GM23248 (cell line): ENCODE measurements around the gene MRPL28. TPM values are rescaled to one million over a fixed set of nuclear protein-coding genes. Genes with fewer than 3 reads are reported as not detected.

Experiments used
- DNase-seq: peaks from one replicate; pipeline ENCODE4 v3.0.0-alpha.2; 2015
- H2AFZ ChIP-seq: fragments of 200-600 bp; sonication (generic); 2 replicates; pipeline ENCODE4 v1.6.1; 2016; ENCODE audit warnings: antibody characterized with exemption
- H3F3A ChIP-seq: fragments of 200-600 bp; sonication (generic); 2 replicates; pipeline ENCODE4 v1.6.1; 2016; ENCODE audit warnings: mild to moderate bottlenecking, antibody characterized with exemption, mixed run types; ENCODE audit not compliant: insufficient read depth
- H3K27ac ChIP-seq: fragments of 200-600 bp; sonication (generic); 2 replicates; pipeline ENCODE4 v1.5.1; 2016; ENCODE audit warnings: mild to moderate bottlenecking
- H3K27me3 ChIP-seq: fragments of 200-600 bp; sonication (generic); replicated peaks from 2 replicates; pipeline ENCODE4 v1.6.1; 2016; ENCODE audit warnings: mild to moderate bottlenecking; ENCODE audit not compliant: insufficient read depth
- H3K36me3 ChIP-seq: fragments of 200-600 bp; sonication (generic); 2 replicates; pipeline ENCODE4 v1.6.1; 2016; ENCODE audit warnings: low read depth, mild to moderate bottlenecking
- H3K4me1 ChIP-seq: fragments of 200-600 bp; sonication (generic); 2 replicates; pipeline ENCODE4 v1.6.1; 2016; ENCODE audit warnings: mild to moderate bottlenecking; ENCODE audit not compliant: insufficient read depth
- H3K4me2 ChIP-seq: fragments of 200-600 bp; sonication (generic); one replicate; pipeline ENCODE4 v1.6.1; 2016; ENCODE audit warnings: mild to moderate bottlenecking; ENCODE audit not compliant: unreplicated experiment
- H3K4me3 ChIP-seq: fragments of 200-600 bp; sonication (generic); 2 replicates; pipeline ENCODE4 v1.5.1; 2016; ENCODE audit warnings: mild to moderate bottlenecking
- H3K79me2 ChIP-seq: fragments of 200-600 bp; sonication (generic); 2 replicates; pipeline ENCODE4 v1.6.1; 2016; ENCODE audit warnings: mild to moderate bottlenecking; ENCODE audit not compliant: insufficient read depth
- H3K9ac ChIP-seq: fragments of 200-600 bp; sonication (generic); 2 replicates; pipeline ENCODE4 v1.6.1; 2016; ENCODE audit warnings: mild to moderate bottlenecking
- H3K9me2 ChIP-seq: fragments of 200-600 bp; sonication (generic); 2 replicates; pipeline ENCODE4 v1.6.1; 2016; ENCODE audit warnings: mixed run types, mild to moderate bottlenecking, moderate library complexity; ENCODE audit not compliant: insufficient read depth
- H3K9me3 ChIP-seq: fragments of 200-600 bp; sonication (generic); one replicate; pipeline ENCODE4 v1.6.1; 2017; ENCODE audit warnings: low read depth
- H4K20me1 ChIP-seq: fragments of 200-600 bp; sonication (generic); 2 replicates; pipeline ENCODE4 v1.6.0; 2016; ENCODE audit not compliant: insufficient read depth
- EZH2 ChIP-seq: fragments of 200-600 bp; sonication (generic); IDR thresholded peaks from 2 replicates; pipeline ENCODE4 v1.6.1; 2018; ENCODE audit warnings: antibody characterized with exemption, mild to moderate bottlenecking; ENCODE audit not compliant: insufficient read depth, poor library complexity, severe bottlenecking
- EZH2phosphoT487 ChIP-seq: fragments of 200-600 bp; sonication (generic); IDR thresholded peaks from 2 replicates; pipeline ENCODE4 v1.6.1; 2018; ENCODE audit warnings: antibody characterized with exemption, moderate library complexity, mild to moderate bottlenecking, low read depth; ENCODE audit not compliant: insufficient read depth
- WGBS, 2 experiments: methylation state at CpG; one replicate each; pipeline ENCODE4 v1.1.6; 2015 to 2017; ENCODE audit warnings: low lambda C conversion rate in 2 of 2, low coverage in 1 of 2; ENCODE audit errors: missing lambda C conversion rate in 2 of 2; 5-methylcytosine and 5-hydroxymethylcytosine counted together
- in situ Hi-C: fragments of 300-500 bp; cut with MboI; formaldehyde crosslinking; loops from 2 replicates; pipeline ENCODE4 v1.15.0; 2020
- polyA plus RNA-seq: library from polyadenylated mRNA; unstranded; fragments of >200 nt; fragmentation: Nextera tagmentation; extraction: Ambion mirVana; gene quantifications from 2 replicates; pipeline ENCODE4 v1.2.1, GENCODE V29; 2016
- total RNA-seq: library from RNA; depleted of rRNA; stranded (reverse); fragments of >200 nt; shearing (Covaris generic); gene quantifications from 2 replicates; pipeline ENCODE4 v1.2.3, GENCODE V29; 2014

Gene MRPL28
- total and polyA plus RNA-seq, 2 experiments from 2014 or later: 103 to 108 TPM

- Histone ChIP-seq H3K4me3 (no peak overlapping the region), H3K27ac (no peak overlapping the region), H3K9me2 (no peaks in the 10 kb centered on the region), H3K79me2 (no peaks in the 10 kb centered on the region), H3K4me2 (no peak overlapping the region), H3K36me3 (no peaks in the 10 kb centered on the region), H3K9me3 (no peaks in the 10 kb centered on the region), H3K27me3 (no peaks in the 10 kb centered on the region), H3F3A (no peaks in the 10 kb centered on the region), H3K9ac (no peak overlapping the region), H2AFZ (no peak overlapping the region), H4K20me1 (no peaks in the 10 kb centered on the region), H3K4me1 (no peaks in the 10 kb centered on the region)
- WGBS, 2 experiments: 71 to 72% methylated on average over 24 to 30 of the region's 30 CpGs
- TF ChIP-seq EZH2 (no peak), EZH2phosphoT487 (no peak)
- in situ Hi-C loops: no loop called here
- DNase-seq: no peak
These were observed 8.9 kb downstream of the MRPL28 start for GRCh38 chr16:361341-361871.

GRCh38 chr16:360698-361336, 9.5 kb downstream of the MRPL28 start:
- H3F3A ChIP-seq: no peaks in the 10 kb centered on the region
- H3K9me3 ChIP-seq: no peaks in the 10 kb centered on the region
- TF ChIP-seq EZH2 (no peak), EZH2phosphoT487 (no peak)
- H3K4me3 ChIP-seq: no peak overlapping the region
- no peak overlapping the region for H3K27ac ChIP-seq
- H3K9me2 ChIP-seq: no peaks in the 10 kb centered on the region
- H2AFZ ChIP-seq: no peak overlapping the region
- no peaks in the 10 kb centered on the region for H3K27me3 ChIP-seq
- no peaks in the 10 kb centered on the region for H4K20me1 ChIP-seq
- no peak for DNase-seq
- no peaks in the 10 kb centered on the region for H3K36me3 ChIP-seq
- no peak overlapping the region for H3K4me2 ChIP-seq
- H3K4me1 ChIP-seq: no peaks in the 10 kb centered on the region
- WGBS, 2 experiments: 86 to 90% methylated on average over 43 to 47 of the region's 47 CpGs
- H3K9ac ChIP-seq: no peak overlapping the region
- no peaks in the 10 kb centered on the region for H3K79me2 ChIP-seq
- in situ Hi-C loops: no loop called here

- no peak for DNase-seq
- H3K9me2 ChIP-seq: no peaks in the 10 kb centered on the region
- no peaks in the 10 kb centered on the region for H4K20me1 ChIP-seq
- H3K27me3 ChIP-seq: no peaks in the 10 kb centered on the region
- no peaks in the 10 kb centered on the region for H3K4me1 ChIP-seq
- H3K36me3 ChIP-seq: no peaks in the 10 kb centered on the region
- H3K27ac ChIP-seq: no peak overlapping the region
- H3K9ac ChIP-seq: no peak overlapping the region
- no peaks in the 10 kb centered on the region for H3F3A ChIP-seq
- no peak overlapping the region for H3K4me3 ChIP-seq
- no peak overlapping the region for H3K4me2 ChIP-seq
- in situ Hi-C loops: no loop called here
- TF ChIP-seq EZH2: no peak
- WGBS, 2 experiments: 81 to 84% methylated on average over 33 to 47 of the region's 47 CpGs
- no peak overlapping the region for H2AFZ ChIP-seq
- H3K79me2 ChIP-seq: no peaks in the 10 kb centered on the region
- H3K9me3 ChIP-seq: no peaks in the 10 kb centered on the region
These were observed 10.3 kb downstream of the MRPL28 start for GRCh38 chr16:359871-360697.

- Histone ChIP-seq H3K27me3 (no peaks in the 10 kb centered on the region), H3F3A (no peaks in the 10 kb centered on the region), H3K4me1 (no peaks in the 10 kb centered on the region), H3K79me2 (no peaks in the 10 kb centered on the region), H3K36me3 (no peaks in the 10 kb centered on the region), H3K9me2 (no peaks in the 10 kb centered on the region), H3K27ac (no peak overlapping the region), H3K4me3 (no peak overlapping the region), H3K9me3 (no peaks in the 10 kb centered on the region), H3K4me2 (no peak overlapping the region), H4K20me1 (no peaks in the 10 kb centered on the region), H3K9ac (no peak overlapping the region), H2AFZ (no peak overlapping the region)
- in situ Hi-C loops: no loop called here
- no peak for DNase-seq
- no peak for TF ChIP-seq EZH2
- no peak for TF ChIP-seq EZH2phosphoT487
- WGBS, 2 experiments: 76 to 83% methylated on average over 16 to 19 of the region's 19 CpGs
These were observed 11.1 kb downstream of the MRPL28 start for GRCh38 chr16:359067-359763.
